Naive thymus-derived CD4-positive, alpha-beta T cell (primary cell): ENCODE data around the gene RNASEH2C. TPM values are rescaled to one million over a fixed set of nuclear protein-coding genes. Genes with fewer than 3 reads are reported as not detected.

ENCODE experiments used
- ATAC-seq: fragments of 150-1000 bp; cut with Tn5 transposase; 2 replicates; pipeline ENCODE4 v1.10.0; 2021; ENCODE audit warnings: mild to moderate bottlenecking, moderate library complexity
- CTCF ChIA-PET: fragments of 350-600 bp; sonication (Branson Sonifier 250); formaldehyde crosslinking; loops from one replicate; lab custom pipeline; 2021; ENCODE audit warnings: antibody characterized with exemption; lab: Charles Lee
- POLR2A ChIA-PET: fragments of 350-600 bp; sonication (Branson Sonifier 250); formaldehyde crosslinking; loops from one replicate; lab custom pipeline; 2021; ENCODE audit warnings: antibody characterized with exemption, inconsistent platforms; lab: Charles Lee
- DNase-seq, 9 donors: peaks; one replicate each; pipeline versions ENCODE4 v3.0.0 to v3.0.0-alpha.2; 2020 to 2022; ENCODE audit warnings: mixed read lengths in 1 of 9
- H3K27ac ChIP-seq: one replicate; pipeline ENCODE4 v1.7.0; 2013; ENCODE audit warnings: mild to moderate bottlenecking, low read depth, low read length, moderate library complexity
- H3K27me3 ChIP-seq, 2 donors: one replicate each; pipeline ENCODE4 v1.7.0; 2013; ENCODE audit warnings: low read length in 2 of 2, mild to moderate bottlenecking in 2 of 2, moderate library complexity in 2 of 2; ENCODE audit not compliant: control insufficient read depth in 2 of 2, insufficient read depth in 2 of 2
- H3K36me3 ChIP-seq, 3 experiments: 1 replicate in 2 of 3; 2 replicates in 1 of 3; pipeline ENCODE4 v1.7.0; 2013; ENCODE audit warnings: low read length in 3 of 3, mild to moderate bottlenecking in 3 of 3, moderate library complexity in 1 of 3; ENCODE audit not compliant: insufficient read depth in 3 of 3, control insufficient read depth in 2 of 3
- H3K4me1 ChIP-seq, 2 donors: one replicate each; pipeline ENCODE4 v1.7.0; 2013; ENCODE audit warnings: low read length in 2 of 2, mild to moderate bottlenecking in 2 of 2, moderate library complexity in 1 of 2; ENCODE audit not compliant: control insufficient read depth in 2 of 2, insufficient read depth in 2 of 2
- H3K4me3 ChIP-seq: 2 replicates; pipeline ENCODE4 v1.7.0; 2013; ENCODE audit warnings: mild to moderate bottlenecking, low read length
- H3K9me3 ChIP-seq, 3 experiments: 1 replicate in 2 of 3; 2 replicates in 1 of 3; pipeline ENCODE4 v1.7.0; 2013; ENCODE audit warnings: low read length in 3 of 3; ENCODE audit not compliant: control insufficient read depth in 2 of 3
- H3K27ac Mint-ChIP-seq, 9 donors: one replicate each; pipeline ENCODE4 v1.8.0; 2020 to 2022; ENCODE audit warnings: mixed read lengths in 9 of 9, mild to moderate bottlenecking in 8 of 9, moderate library complexity in 5 of 9, inconsistent platforms in 2 of 9
- H3K27me3 Mint-ChIP-seq, 5 donors: one replicate each; pipeline ENCODE4 v1.8.0; 2021 to 2022; ENCODE audit warnings: mixed read lengths in 5 of 5, mild to moderate bottlenecking in 1 of 5
- H3K36me3 Mint-ChIP-seq, 5 donors: one replicate each; pipeline ENCODE4 v1.8.0; 2020 to 2022; ENCODE audit warnings: mixed read lengths in 5 of 5, mild to moderate bottlenecking in 3 of 5, inconsistent platforms in 1 of 5
- H3K4me1 Mint-ChIP-seq, 7 donors: one replicate each; pipeline ENCODE4 v1.8.0; 2020 to 2022; ENCODE audit warnings: mixed read lengths in 7 of 7, mild to moderate bottlenecking in 3 of 7, inconsistent platforms in 1 of 7
- H3K4me3 Mint-ChIP-seq, 10 donors: one replicate each; pipeline ENCODE4 v1.8.0; 2020 to 2022; ENCODE audit warnings: mild to moderate bottlenecking in 10 of 10, mixed read lengths in 10 of 10, moderate library complexity in 6 of 10, inconsistent platforms in 2 of 10
- H3K9me3 Mint-ChIP-seq, 11 donors: one replicate each; pipeline ENCODE4 v1.8.0; 2020 to 2022; ENCODE audit warnings: mixed read lengths in 11 of 11, mild to moderate bottlenecking in 4 of 11, inconsistent platforms in 1 of 11, moderate library complexity in 1 of 11
- intact Hi-C, 2 donors: fragments of 100-400 bp; cut with micrococcal nuclease; formaldehyde crosslinking; loops; one replicate each; pipeline ENCODE4 v1.15.1; 2023
- polyA plus RNA-seq, 2 donors: library from polyadenylated mRNA; unstranded; fragments of 300-500 nt; fragmentation: Illumina TruSeq; gene quantifications; one replicate each; pipeline ENCODE4 v1.2.3, GENCODE V29; 2021
- total RNA-seq, 6 experiments: library from RNA in 5 of 6; stranded (reverse) in 5 of 6; gene quantifications; 1 replicate in 5 of 6; 2 replicates in 1 of 6; pipeline ENCODE4 v1.2.3 and lab custom pipeline; 2021 to 2026

RNASEH2C gene
- total and polyA plus RNA-seq, 7 experiments from 2014 or later = 40.2 to 94.0 (median 80.3) TPM

DNA sequence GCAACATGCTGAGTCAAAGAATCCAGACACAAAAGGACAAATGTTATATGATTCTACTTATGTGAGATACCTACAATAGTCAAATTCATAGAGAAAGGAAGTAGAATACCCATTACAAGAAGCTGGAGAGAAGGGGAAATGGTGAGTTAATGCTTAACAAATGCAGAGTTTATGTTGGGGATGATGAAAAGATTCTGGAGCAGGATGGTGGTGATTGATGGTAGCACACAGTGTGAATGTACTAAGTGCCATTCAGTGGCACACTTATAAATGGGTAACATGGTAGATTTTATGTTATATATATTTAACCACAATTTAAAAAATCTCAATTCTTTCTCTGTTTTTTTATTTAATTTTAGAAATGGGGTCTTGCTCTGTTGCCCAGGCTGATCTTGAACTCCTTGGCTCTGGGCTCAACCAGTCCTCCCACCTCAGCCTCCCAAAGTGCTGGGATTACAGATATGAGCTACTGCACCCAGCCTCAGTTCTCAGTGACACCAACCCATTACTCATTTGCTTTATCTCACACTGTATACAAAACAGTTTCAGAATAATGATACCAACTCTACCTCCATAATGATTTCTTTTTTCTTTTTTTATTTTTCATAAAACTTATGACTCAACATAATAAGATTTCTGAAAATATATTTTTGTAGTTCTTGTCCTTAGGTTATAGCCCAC, 48.3 kb downstream of the RNASEH2C start:
- ChIA-PET POLR2A (interaction anchor here (1.1 kb wide), 1 partner anchor 18 kb away, joined by 3 read pairs; no protein-coding TSS in a partner anchor), CTCF (no interaction called here)
- Mint-ChIP-seq H3K4me3 (no peak overlapping the region), H3K27me3 (no peaks in the 10 kb centered on the region), H3K9me3 (no peaks in the 10 kb centered on the region), H3K27ac (peak overlapping the region in 1 of 9 donors; percentile 13), H3K36me3 (no peaks in the 10 kb centered on the region), H3K4me1 (peaks cover 0 to 3% (median 0%) of the 10 kb centered on the region in 7 donors)
- Histone ChIP-seq H3K27ac (no peak overlapping the region), H3K27me3 (no peaks in the 10 kb centered on the region), H3K9me3 (no peaks in the 10 kb centered on the region), H3K4me1 (no peaks in the 10 kb centered on the region), H3K4me3 (no peak overlapping the region), H3K36me3 (no peaks in the 10 kb centered on the region)
- DNase-seq = no peak
- ATAC-seq = no peak
- intact Hi-C loops = no loop called here

Other genes starting within 250 kb of the RNASEH2C start
- gene MALAT1, start 221.8 kb downstream of the RNASEH2C start, total RNA-seq = over 10,000 TPM in 4 of 5 experiments, 1,000 to 10,000 TPM in 1; 8,375 to 32,234 (median 31,408) TPM
- 1,000 to 10,000 TPM in 1 of 2 donors, 100 to 1,000 TPM in 1; 734 to 5,106 TPM for gene MALAT1, start 221.8 kb downstream of the RNASEH2C start, polyA plus RNA-seq
- 10 to 100 TPM; 63.2 to 79.8 (median 70.4) TPM for gene SCYL1, start 195.7 kb downstream of the RNASEH2C start, total RNA-seq
- gene SCYL1, start 195.7 kb downstream of the RNASEH2C start, polyA plus RNA-seq = 10 to 100 TPM; 27.0 to 69.1 TPM
- gene LTBP3, start 162.4 kb downstream of the RNASEH2C start, total RNA-seq = 100 to 1,000 TPM in 4 of 5 experiments, 10 to 100 TPM in 1; 91.4 to 288 (median 280) TPM
- gene LTBP3, start 162.4 kb downstream of the RNASEH2C start, polyA plus RNA-seq = 10 to 100 TPM; 18.7 to 41.2 TPM
- gene ZNRD2, start 150.3 kb downstream of the RNASEH2C start, total RNA-seq = 10 to 100 TPM; 29.1 to 40.9 (median 32.9) TPM
- gene ZNRD2, start 150.3 kb downstream of the RNASEH2C start, polyA plus RNA-seq = 10 to 100 TPM; 82.6 to 86.0 TPM
- gene FAM89B, start 148.3 kb downstream of the RNASEH2C start, total RNA-seq = 10 to 100 TPM; 33.0 to 59.7 (median 45.3) TPM
- 100 to 1,000 TPM in 1 of 2 donors, 10 to 100 TPM in 1; 87.7 to 115 TPM for gene FAM89B, start 148.3 kb downstream of the RNASEH2C start, polyA plus RNA-seq
- 100 to 1,000 TPM; 108 to 207 (median 128) TPM for gene EHBP1L1, start 144.7 kb downstream of the RNASEH2C start, total RNA-seq
- 10 to 100 TPM; 12.3 to 14.2 TPM for gene EHBP1L1, start 144.7 kb downstream of the RNASEH2C start, polyA plus RNA-seq
- gene KCNK7, start 125.0 kb downstream of the RNASEH2C start, total RNA-seq = 1 to 10 TPM; 2.1 to 9.2 (median 4.8) TPM
- gene KCNK7, start 125.0 kb downstream of the RNASEH2C start, polyA plus RNA-seq = under 1 TPM in 1 of 2 donors, not detected in 1; 0.25 TPM
- 10 to 100 TPM; 63.3 to 91.1 (median 88.2) TPM for gene MAP3K11, start 106.6 kb downstream of the RNASEH2C start, total RNA-seq
- 10 to 100 TPM; 12.1 to 21.6 TPM for gene MAP3K11, start 106.6 kb downstream of the RNASEH2C start, polyA plus RNA-seq
- 10 to 100 TPM; 50.4 to 64.9 (median 56.6) TPM for gene PCNX3, start 105.0 kb downstream of the RNASEH2C start, total RNA-seq
- 1 to 10 TPM; 2.2 to 7.9 TPM for gene PCNX3, start 105.0 kb downstream of the RNASEH2C start, polyA plus RNA-seq
- 100 to 1,000 TPM; 145 to 249 (median 198) TPM for gene SIPA1, start 82.7 kb downstream of the RNASEH2C start, total RNA-seq
- 100 to 1,000 TPM in 1 of 2 donors, 10 to 100 TPM in 1; 90.3 to 184 TPM for gene SIPA1, start 82.7 kb downstream of the RNASEH2C start, polyA plus RNA-seq
- 100 to 1,000 TPM; 106 to 303 (median 165) TPM for gene RELA, start 57.9 kb downstream of the RNASEH2C start, total RNA-seq
- gene RELA, start 57.9 kb downstream of the RNASEH2C start, polyA plus RNA-seq = 10 to 100 TPM; 54.6 to 73.0 TPM
- 100 to 1,000 TPM in 4 of 5 experiments, 10 to 100 TPM in 1; 68.6 to 133 (median 113) TPM for gene KAT5, start 8.5 kb downstream of the RNASEH2C start, total RNA-seq
- gene KAT5, start 8.5 kb downstream of the RNASEH2C start, polyA plus RNA-seq = 10 to 100 TPM; 36.8 to 56.8 TPM
- 10 to 100 TPM; 21.5 to 31.0 (median 23.5) TPM for gene AP5B1, start 60.2 kb upstream of the RNASEH2C start, total RNA-seq
- 10 to 100 TPM in 1 of 2 donors, 1 to 10 TPM in 1; 8.8 to 19.2 TPM for gene AP5B1, start 60.2 kb upstream of the RNASEH2C start, polyA plus RNA-seq
- gene OVOL1, start 66.3 kb upstream of the RNASEH2C start, total RNA-seq = not detected
- gene OVOL1, start 66.3 kb upstream of the RNASEH2C start, polyA plus RNA-seq = not detected
- gene SNX32, start 113.2 kb upstream of the RNASEH2C start, total RNA-seq = 1 to 10 TPM in 3 of 5 experiments, under 1 TPM in 2; 0.81 to 2.0 (median 1.1) TPM
- gene SNX32, start 113.2 kb upstream of the RNASEH2C start, polyA plus RNA-seq = under 1 TPM; 0.38 to 0.60 TPM
- 1,000 to 10,000 TPM in 1 of 5 experiments, 100 to 1,000 TPM in 4; 403 to 1,550 (median 533) TPM for gene CFL1, start 137.4 kb upstream of the RNASEH2C start, total RNA-seq
- gene CFL1, start 137.4 kb upstream of the RNASEH2C start, polyA plus RNA-seq = 1,000 to 10,000 TPM; 2,039 to 2,314 TPM
- gene MUS81, start 139.6 kb upstream of the RNASEH2C start, total RNA-seq = 100 to 1,000 TPM in 2 of 5 experiments, 10 to 100 TPM in 3; 51.8 to 117 (median 97.7) TPM
- gene MUS81, start 139.6 kb upstream of the RNASEH2C start, polyA plus RNA-seq = 10 to 100 TPM; 18.3 to 33.0 TPM
- 10 to 100 TPM in 3 of 5 experiments, 1 to 10 TPM in 2; 5.9 to 16.0 (median 12.7) TPM for gene EFEMP2, start 152.0 kb upstream of the RNASEH2C start, total RNA-seq
- under 1 TPM; 0.40 to 0.60 TPM for gene EFEMP2, start 152.0 kb upstream of the RNASEH2C start, polyA plus RNA-seq
- gene CTSW, start 159.0 kb upstream of the RNASEH2C start, total RNA-seq = 100 to 1,000 TPM in 1 of 5 experiments, 10 to 100 TPM in 4; 24.9 to 148 (median 29.3) TPM
- 10 to 100 TPM; 31.7 to 58.7 TPM for gene CTSW, start 159.0 kb upstream of the RNASEH2C start, polyA plus RNA-seq
- 10 to 100 TPM; 25.9 to 72.1 (median 43.4) TPM for gene FIBP, start 167.7 kb upstream of the RNASEH2C start, total RNA-seq
- 10 to 100 TPM; 60.0 to 78.3 TPM for gene FIBP, start 167.7 kb upstream of the RNASEH2C start, polyA plus RNA-seq
- 10 to 100 TPM; 21.1 to 52.1 (median 23.6) TPM for gene CCDC85B, start 169.9 kb upstream of the RNASEH2C start, total RNA-seq
- gene CCDC85B, start 169.9 kb upstream of the RNASEH2C start, polyA plus RNA-seq = 10 to 100 TPM; 59.0 to 85.0 TPM
- gene FOSL1, start 179.6 kb upstream of the RNASEH2C start, total RNA-seq = 10 to 100 TPM in 1 of 5 experiments, 1 to 10 TPM in 2, not detected in 2; 2.8 to 25.7 (median 4.0) TPM
- gene FOSL1, start 179.6 kb upstream of the RNASEH2C start, polyA plus RNA-seq = not detected
- gene C11orf68, start 198.3 kb upstream of the RNASEH2C start, total RNA-seq = 10 to 100 TPM; 18.5 to 62.2 (median 40.4) TPM
- 100 to 1,000 TPM in 1 of 2 donors, 10 to 100 TPM in 1; 74.1 to 104 TPM for gene C11orf68, start 198.3 kb upstream of the RNASEH2C start, polyA plus RNA-seq
- gene DRAP1, start 198.6 kb upstream of the RNASEH2C start, total RNA-seq = 100 to 1,000 TPM in 1 of 5 experiments, 10 to 100 TPM in 4; 72.6 to 166 (median 81.9) TPM
- gene DRAP1, start 198.6 kb upstream of the RNASEH2C start, polyA plus RNA-seq = 10 to 100 TPM; 87.7 to 89.3 TPM
- under 1 TPM in 1 of 5 experiments, not detected in 4; 0.64 TPM for gene TSGA10IP, start 224.7 kb upstream of the RNASEH2C start, total RNA-seq
- gene TSGA10IP, start 224.7 kb upstream of the RNASEH2C start, polyA plus RNA-seq = not detected
- gene SART1, start 240.9 kb upstream of the RNASEH2C start, total RNA-seq = 100 to 1,000 TPM in 1 of 5 experiments, 10 to 100 TPM in 4; 65.9 to 102 (median 90.8) TPM
- 10 to 100 TPM; 27.9 to 66.6 TPM for gene SART1, start 240.9 kb upstream of the RNASEH2C start, polyA plus RNA-seq